DOHH2 (cell line): Measurements from ENCODE around the gene CLRN1.

Source experiments
- EZH2phosphoT487 ChIP-seq: fragments of 200-600 bp; sonication (generic); IDR thresholded peaks from 2 replicates; pipeline ENCODE4 v1.6.1; 2017; ENCODE audit warnings: borderline replicate concordance, mild to moderate bottlenecking, antibody characterized with exemption, low read length, moderate library complexity, mixed read lengths
- TF ChIP-seq, protein P1 (sequence below): fragments of 200-600 bp; sonication (generic); IDR thresholded peaks from one replicate; pipeline ENCODE4 v1.5.1; 2014; ENCODE audit warnings: antibody characterized with exemption, mild to moderate bottlenecking, low read depth, low read length; ENCODE audit not compliant: poor library complexity, severe bottlenecking

DNA sequence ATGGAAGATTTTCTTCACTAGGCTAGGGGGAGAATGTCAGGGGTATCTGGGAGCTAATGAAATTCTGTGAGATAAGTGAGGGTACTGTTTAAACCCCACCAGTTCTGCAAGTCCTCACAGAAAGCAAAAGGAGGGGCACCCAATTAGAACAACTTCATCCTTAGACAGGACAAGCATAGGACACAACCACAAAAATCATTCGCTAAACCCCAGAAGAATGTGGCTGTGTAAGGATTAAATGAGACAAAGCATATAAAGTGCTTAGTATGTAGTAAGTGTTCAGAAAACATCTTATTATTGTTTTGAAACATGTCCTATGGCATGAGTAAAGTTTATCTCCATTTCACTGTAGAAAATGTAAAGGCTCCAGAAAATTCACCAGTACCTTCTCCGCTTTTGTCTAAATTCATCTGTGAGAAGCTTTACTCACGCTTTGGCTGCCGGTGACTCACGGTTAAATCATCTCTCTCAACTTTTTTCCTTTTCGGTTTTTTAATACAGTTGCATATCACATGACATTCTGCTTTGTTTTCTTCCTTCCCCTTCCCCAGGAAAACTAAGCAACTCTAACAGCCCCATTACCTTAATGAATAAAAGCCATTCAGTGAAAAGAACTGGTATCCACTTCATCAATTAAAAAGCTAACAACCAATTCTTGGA, 1.7 kb downstream of the CLRN1 start:
- TF ChIP-seq, protein P1, sequence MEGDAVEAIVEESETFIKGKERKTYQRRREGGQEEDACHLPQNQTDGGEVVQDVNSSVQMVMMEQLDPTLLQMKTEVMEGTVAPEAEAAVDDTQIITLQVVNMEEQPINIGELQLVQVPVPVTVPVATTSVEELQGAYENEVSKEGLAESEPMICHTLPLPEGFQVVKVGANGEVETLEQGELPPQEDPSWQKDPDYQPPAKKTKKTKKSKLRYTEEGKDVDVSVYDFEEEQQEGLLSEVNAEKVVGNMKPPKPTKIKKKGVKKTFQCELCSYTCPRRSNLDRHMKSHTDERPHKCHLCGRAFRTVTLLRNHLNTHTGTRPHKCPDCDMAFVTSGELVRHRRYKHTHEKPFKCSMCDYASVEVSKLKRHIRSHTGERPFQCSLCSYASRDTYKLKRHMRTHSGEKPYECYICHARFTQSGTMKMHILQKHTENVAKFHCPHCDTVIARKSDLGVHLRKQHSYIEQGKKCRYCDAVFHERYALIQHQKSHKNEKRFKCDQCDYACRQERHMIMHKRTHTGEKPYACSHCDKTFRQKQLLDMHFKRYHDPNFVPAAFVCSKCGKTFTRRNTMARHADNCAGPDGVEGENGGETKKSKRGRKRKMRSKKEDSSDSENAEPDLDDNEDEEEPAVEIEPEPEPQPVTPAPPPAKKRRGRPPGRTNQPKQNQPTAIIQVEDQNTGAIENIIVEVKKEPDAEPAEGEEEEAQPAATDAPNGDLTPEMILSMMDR: no peak
- no peak for TF ChIP-seq EZH2phosphoT487
